ENCODE measurements around the gene THAP3.

Gene THAP3

GRCh38 chr1:6603915-6604558 lies 20.6 kb upstream of the THAP3 start:
- peak in 43 of 56 donors; percentile 31 to 81 (median 54) for DNase-seq

GRCh38 chr1:6612641-6613360 lies 11.9 kb upstream of the THAP3 start:
- peak in 23 of 56 donors; percentile 39 to 81 (median 62) for DNase-seq

GRCh38 chr1:6613361-6614018 lies 11.2 kb upstream of the THAP3 start, which contains the start of gene PHF13:
PHF13 (plus strand) TSS chr1:6613731; CDS start chr1:6614067, 336 bp downstream.
- peak; percentile 92 to 100 (median 99) for DNase-seq

GRCh38 chr1:6614019-6614928 lies 10.4 kb upstream of the THAP3 start:
- DNase-seq = peak in 32 of 56 donors; percentile 7 to 78 (median 35)

DNA sequence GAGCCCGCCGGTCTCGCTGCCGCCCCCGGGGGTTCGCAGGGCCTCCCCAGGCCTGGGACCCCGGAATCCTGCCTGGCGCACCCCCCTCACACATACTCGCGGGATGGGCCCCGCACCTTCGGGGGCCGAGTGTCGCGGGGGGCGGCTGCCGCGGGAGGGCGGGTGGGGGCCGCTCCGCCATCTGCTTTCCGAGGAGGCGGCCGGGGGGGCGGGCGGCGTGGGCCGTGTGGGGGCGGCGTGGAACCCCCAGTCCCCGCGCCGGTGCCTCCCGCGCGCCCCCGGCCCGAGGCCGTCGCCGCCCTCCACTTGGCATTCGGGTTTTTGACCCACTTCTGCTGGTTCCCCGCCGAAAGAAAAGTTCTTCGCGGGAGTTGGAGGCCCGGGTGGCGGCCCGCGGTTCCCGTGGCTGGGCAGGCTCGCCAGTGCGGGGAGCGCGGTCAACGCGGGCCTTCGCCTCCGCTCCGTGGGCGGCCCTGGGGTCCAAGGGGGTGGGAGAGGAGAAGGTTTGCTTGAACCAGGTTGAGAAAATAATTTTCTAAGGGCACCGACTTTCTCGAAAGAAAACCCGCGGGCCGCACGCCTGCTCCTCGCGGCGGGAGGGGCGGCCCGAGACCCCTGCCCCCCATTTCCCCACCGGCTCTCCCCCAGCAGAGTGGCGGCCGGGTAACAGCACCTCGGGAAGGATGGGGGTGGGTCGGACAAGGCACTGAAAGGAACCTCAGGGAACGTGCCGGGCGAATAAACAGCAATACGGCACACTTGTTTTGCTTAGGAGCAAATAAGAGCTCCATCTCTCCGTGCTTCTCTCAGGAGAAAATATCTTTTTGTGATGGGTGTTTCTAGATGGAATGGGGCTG lies 9.5 kb upstream of the THAP3 start:
- DNase-seq = peak in 6 of 56 donors; percentile 26 to 62 (median 41)

DNA sequence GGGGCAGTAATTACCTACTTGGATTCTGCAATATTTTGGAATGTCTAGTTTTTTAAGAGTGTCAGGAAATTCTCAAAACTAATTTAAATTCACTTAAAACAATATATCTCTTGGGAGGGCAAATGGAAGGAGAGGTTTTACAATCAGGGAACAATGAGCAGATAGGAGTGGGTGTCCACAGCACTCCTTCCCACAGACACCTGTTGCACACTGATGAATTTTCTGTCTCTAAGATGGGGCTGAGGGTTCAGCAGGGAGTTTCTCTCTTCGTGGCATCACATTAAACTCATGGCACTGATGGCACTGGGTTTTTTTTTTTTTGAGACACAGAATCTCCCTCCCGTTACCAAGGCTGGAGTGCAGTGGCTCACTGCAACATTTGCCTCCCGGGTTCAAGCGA lies 5.6 kb upstream of the THAP3 start:
- no peak for DNase-seq

DNA sequence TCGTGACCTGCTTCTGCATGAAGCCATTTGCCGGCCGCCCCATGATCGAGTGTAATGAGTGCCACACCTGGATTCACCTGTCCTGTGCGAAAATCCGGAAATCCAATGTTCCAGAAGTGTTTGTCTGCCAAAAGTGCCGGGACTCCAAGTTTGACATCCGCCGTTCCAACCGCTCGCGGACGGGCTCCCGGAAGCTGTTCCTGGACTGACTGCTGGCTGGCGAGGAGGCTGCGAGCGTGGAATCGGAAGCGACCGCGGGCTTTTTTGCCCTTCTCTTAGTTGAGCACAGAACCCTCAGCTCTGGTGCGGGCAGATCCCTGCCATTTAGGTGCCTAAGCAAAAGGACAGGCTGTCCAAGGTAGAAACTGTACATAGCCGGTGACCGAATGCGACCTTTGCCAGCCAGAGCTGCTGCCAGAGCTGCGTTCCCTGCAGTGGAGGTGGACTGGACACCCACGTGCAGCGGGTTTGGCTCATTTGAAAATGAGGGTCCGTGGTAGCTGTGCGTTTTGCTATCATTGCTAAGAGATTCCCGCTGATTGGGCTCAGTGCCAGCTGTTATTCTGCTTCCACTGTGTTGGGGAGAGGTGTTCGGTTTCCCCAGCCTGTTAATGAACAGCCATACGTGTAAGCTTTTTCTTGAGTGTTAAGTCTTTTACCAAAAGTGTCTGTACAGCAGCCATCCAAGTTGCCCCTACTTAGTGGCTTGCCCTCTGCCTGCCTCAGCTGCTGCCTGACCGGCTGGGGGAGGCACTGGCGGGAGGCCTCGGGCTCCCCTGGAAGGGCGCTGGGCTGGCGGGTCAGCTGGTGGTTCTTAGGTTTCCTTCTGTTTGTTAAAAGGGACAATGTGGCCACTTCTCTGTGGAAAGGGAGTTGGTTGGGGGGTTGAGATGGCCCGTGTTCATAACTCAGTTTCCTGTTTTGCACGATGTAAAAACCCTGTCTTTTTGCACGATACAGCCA lies 3.0 kb upstream of the THAP3 start:
- DNase-seq = no peak

GRCh38 chr1:6622396-6623152 lies 2.1 kb upstream of the THAP3 start:
- DNase-seq = no peak

DNA sequence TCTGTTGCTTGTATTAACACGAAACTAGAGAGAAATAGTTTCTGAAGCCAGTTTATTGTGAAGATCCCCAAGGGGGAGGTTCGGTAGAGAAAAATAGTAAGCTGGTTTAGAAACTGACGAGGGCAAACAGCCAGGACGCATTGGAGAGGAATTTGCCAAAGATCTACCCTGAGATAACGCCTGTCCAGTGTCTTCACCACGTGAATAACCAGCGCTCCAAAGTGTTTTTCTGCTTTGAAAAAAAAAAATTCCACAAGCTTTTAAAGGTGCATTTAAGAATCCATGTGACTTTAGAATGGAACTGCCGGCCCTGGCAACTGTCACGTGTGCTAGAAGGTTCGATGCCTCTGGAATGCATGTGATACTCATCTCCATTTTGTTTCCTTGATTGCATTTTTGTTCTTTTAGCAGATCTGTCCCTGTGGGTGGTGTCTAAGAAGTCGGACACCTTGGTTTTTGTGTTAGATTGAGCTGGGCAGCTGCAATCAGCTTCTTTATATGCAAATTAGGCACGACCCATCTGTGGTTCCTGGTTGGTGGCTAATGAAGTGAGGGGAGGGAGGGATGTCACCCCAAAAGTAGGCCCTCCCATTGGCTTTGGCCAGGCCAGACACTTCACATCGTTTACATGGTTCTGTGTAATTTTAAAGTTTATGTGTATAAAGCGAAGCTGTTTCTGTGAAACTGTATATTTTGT lies 1.3 kb upstream of the THAP3 start:
- DNase-seq = no peak

- DNase-seq = peak in 5 of 56 donors; percentile 7 to 58 (median 40)
Measured at GRCh38 chr1:6625584-6626149, 999 bp downstream of the THAP3 start.

DNA sequence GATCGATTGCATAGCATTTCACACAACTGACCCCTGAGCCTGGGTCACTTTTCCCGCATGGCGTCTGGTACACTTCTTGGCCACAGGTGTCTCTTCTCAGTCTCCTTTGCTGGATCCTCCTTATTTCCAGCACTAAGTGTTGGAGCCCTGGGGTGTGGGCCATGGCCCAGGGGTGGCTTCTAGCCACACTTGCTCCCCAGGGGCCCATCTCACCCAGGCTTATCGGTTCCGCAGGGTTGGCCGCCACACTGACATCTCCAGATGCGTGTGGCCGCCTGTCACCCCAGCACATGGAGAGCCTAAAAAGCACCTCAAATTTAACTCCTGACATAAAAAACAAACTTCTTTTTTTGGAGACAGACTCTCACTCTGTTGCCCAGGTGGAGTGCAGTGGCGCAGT lies 2.4 kb downstream of the THAP3 start:
- no peak for DNase-seq

DNA sequence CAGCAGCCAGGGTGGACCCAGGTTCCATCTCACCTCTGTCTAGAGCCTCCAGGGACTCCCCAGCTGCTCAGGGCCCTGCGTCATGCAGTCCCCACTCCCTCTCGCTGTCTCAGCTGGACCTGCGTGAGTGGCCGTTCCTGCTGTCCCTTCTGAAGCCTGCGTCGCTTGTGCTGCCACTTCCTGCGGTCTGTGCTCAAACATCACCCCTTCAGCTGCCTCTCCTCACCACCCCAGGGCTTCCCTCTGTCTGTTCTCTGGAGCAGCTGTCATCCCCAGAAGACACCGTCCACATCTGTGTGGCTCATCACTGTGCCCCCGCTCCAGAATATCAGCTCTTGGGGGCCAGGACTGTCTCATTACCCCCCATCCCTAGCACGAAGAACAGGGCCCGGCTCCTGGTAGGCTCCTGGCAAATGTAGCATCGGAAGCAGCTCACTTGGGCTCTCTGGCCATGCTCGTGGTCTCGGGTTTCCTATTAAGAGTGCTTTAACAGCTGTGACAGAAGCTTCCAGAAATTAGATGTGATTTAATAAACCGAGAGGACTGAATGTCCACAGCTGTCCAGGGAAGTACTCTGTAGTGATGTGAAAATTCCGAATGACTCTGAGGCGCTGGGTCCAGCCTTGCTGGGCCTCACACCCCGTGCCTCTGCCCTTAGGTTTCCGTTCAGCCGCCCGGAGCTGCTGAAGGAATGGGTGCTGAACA lies 3.3 kb downstream of the THAP3 start:
- DNase-seq = no peak

- no peak for DNase-seq
Measured at GRCh38 chr1:6628971-6629479, 4.4 kb downstream of the THAP3 start.

DNA sequence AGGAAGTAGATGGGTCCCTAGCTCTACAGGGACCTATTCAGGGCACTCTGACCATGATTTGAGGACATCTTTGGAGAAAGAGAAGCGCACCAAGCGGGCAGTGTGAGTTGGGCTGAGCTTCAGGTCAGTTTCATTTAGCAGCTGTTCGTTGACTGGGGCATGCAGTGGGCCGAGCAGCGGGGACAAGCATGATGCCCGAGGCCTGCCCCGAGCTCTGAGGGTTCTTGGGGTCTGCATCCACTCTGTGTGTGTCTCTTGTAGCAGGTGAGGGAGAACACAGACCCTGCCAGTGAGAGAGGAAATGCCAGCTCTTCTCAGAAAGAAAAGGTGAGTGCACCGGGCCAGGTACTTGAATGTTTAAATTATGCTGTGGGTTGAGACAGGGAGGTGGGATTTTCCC lies 5.4 kb downstream of the THAP3 start:
- DNase-seq = no peak

GRCh38 chr1:6631058-6631457 lies 6.4 kb downstream of the THAP3 start:
- DNase-seq = no peak

All from nucleus accumbens (tissue), 56 donors.